ENCODE results near the gene SLIT3. TPM values are rescaled to one million over a fixed set of nuclear protein-coding genes. Genes with fewer than 3 reads are reported as not detected.
A peak's percentile ranks its signal among the peaks of the same experiment; 100 is the strongest.

Gene SLIT3
- total and polyA plus RNA-seq, 9 of the 15 experiments (the other 6 are each of a cell fraction or from before 2014, with no cell fraction given) = 0.01 to 0.04 TPM; not detected in 7

- TF ChIP-seq, protein P1, sequence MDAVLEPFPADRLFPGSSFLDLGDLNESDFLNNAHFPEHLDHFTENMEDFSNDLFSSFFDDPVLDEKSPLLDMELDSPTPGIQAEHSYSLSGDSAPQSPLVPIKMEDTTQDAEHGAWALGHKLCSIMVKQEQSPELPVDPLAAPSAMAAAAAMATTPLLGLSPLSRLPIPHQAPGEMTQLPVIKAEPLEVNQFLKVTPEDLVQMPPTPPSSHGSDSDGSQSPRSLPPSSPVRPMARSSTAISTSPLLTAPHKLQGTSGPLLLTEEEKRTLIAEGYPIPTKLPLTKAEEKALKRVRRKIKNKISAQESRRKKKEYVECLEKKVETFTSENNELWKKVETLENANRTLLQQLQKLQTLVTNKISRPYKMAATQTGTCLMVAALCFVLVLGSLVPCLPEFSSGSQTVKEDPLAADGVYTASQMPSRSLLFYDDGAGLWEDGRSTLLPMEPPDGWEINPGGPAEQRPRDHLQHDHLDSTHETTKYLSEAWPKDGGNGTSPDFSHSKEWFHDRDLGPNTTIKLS (IDR thresholded peaks at IDR 0.05; ENCODE audit: borderline replicate concordance, low read depth) = no peak
- TF ChIP-seq CCNT2 (IDR thresholded peaks at IDR 0.05; ENCODE audit: borderline replicate concordance, extremely low read depth, insufficient read length, low read depth, low read length) (peak; percentile 46), KLF13 (tag; IDR thresholded peaks at IDR 0.05; ENCODE audit: borderline replicate concordance, low read depth) (no peak), HNRNPL (IDR thresholded peaks at IDR 0.05; ENCODE audit: low read depth, low read length) (no peak), POLR2AphosphoS5 (IDR thresholded peaks at IDR 0.05; ENCODE audit: control insufficient read depth, insufficient read depth, low read depth, low read length) (peak; percentile 95), ATF7 (IDR thresholded peaks at IDR 0.05) (no peak), ZNF274 (IDR thresholded peaks at IDR 0.05; ENCODE audit: borderline replicate concordance, low read depth, low read length) (peak; percentile 62; the same call in 1 of the 2 replicates), MAZ (CRISPR knock-in tag; conservative IDR thresholded peaks at IDR 0.05 in 1 of 2, IDR thresholded peaks at IDR 0.05 in 1 of 2) (peak in 1 of 2 experiments; percentile 31; a peak in 1 of 4 replicates), RFX1 (IDR thresholded peaks at IDR 0.05) (no peak), CBFA2T3 (IDR thresholded peaks at IDR 0.05) (peak; percentile 97), HDAC3 (IDR thresholded peaks at IDR 0.05; ENCODE audit: borderline replicate concordance, partially characterized antibody) (peak; percentile 78), MECOM (CRISPR knock-in tag; IDR thresholded peaks at IDR 0.05) (peak; percentile 74; the same call in 1 of the 2 replicates), DIDO1 (tag; IDR thresholded peaks at IDR 0.05; ENCODE audit: low read depth) (no peak), RB1 (IDR thresholded peaks at IDR 0.05; ENCODE audit: low read depth) (no peak), MTA2 (IDR thresholded peaks at IDR 0.05; ENCODE audit: low read depth) (peak; percentile 86), TBP (optimal IDR thresholded peaks at IDR 0.05; ENCODE audit: low read depth, low read length) (peak; percentile 11), BCLAF1 (IDR thresholded peaks at IDR 0.05; ENCODE audit: borderline replicate concordance in 1 of 2, control insufficient read depth in 1 of 2, low read depth in 2 of 2, low read length in 1 of 2) (no peak), JUN (IDR thresholded peaks at IDR 0.05; ENCODE audit: borderline replicate concordance, low read depth, low read length) (no peak), JUN (CRISPR knock-in tag; IDR thresholded peaks at IDR 0.05; ENCODE audit: borderline replicate concordance) (no peak), SUPT5H (IDR thresholded peaks at IDR 0.05) (no peak)
- TF ChIP-seq, protein P2, sequence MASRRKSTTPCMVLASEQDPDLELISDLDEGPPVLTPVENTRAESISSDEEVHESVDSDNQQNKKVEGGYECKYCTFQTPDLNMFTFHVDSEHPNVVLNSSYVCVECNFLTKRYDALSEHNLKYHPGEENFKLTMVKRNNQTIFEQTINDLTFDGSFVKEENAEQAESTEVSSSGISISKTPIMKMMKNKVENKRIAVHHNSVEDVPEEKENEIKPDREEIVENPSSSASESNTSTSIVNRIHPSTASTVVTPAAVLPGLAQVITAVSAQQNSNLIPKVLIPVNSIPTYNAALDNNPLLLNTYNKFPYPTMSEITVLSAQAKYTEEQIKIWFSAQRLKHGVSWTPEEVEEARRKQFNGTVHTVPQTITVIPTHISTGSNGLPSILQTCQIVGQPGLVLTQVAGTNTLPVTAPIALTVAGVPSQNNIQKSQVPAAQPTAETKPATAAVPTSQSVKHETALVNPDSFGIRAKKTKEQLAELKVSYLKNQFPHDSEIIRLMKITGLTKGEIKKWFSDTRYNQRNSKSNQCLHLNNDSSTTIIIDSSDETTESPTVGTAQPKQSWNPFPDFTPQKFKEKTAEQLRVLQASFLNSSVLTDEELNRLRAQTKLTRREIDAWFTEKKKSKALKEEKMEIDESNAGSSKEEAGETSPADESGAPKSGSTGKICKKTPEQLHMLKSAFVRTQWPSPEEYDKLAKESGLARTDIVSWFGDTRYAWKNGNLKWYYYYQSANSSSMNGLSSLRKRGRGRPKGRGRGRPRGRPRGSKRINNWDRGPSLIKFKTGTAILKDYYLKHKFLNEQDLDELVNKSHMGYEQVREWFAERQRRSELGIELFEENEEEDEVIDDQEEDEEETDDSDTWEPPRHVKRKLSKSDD (conservative IDR thresholded peaks at IDR 0.05; ENCODE audit: low read length) = no peak
These were observed 487.6 kb downstream of the SLIT3 start (continued) for GRCh38 chr5:168813184-168813968.
